DND-41 (cell line): Measurements from ENCODE around the gene GANAB.

ENCODE experiments used
- CTCF ChIP-seq: IDR thresholded peaks from 2 replicates; pipeline ENCODE4 v1.5.1; 2012; ENCODE audit warnings: borderline replicate concordance, low read length, moderate library complexity, mild to moderate bottlenecking; ENCODE audit not compliant: poor library complexity, severe bottlenecking; ENCODE audit errors: extremely low read depth
- EZH2 ChIP-seq: IDR thresholded peaks from 3 replicates; pipeline ENCODE4 v1.6.1; 2012; ENCODE audit warnings: borderline replicate concordance, low read depth, mild to moderate bottlenecking, moderate library complexity, low read length, inconsistent platforms; ENCODE audit not compliant: severe bottlenecking

- no peak for TF ChIP-seq CTCF
- no peak for TF ChIP-seq EZH2
Measured at GRCh38 chr11:62592989-62593421, 53.4 kb downstream of the GANAB start.
